Right ventricle myocardium inferior (tissue), 1 donor: Measurements from ENCODE around the gene FAT2. TPM values are rescaled to one million over a fixed set of nuclear protein-coding genes. Genes with fewer than 3 reads are reported as not detected.

Source experiments
- ATAC-seq: fragments of 200-7000 bp; cut with Tn5 transposase; one replicate; pipeline ENCODE4 v1.9.1; 2020; ENCODE audit warnings: mild to moderate bottlenecking, moderate library complexity
- DNase-seq: peaks from one replicate; pipeline ENCODE4 v3.0.0; 2021; ENCODE audit errors: missing footprints
- intact Hi-C: fragments of 100-400 bp; cut with DNase I; formaldehyde crosslinking; loops from one replicate; pipeline ENCODE4 v1.11.0; 2022
- total RNA-seq: library from RNA; stranded (reverse); fragmentation: NEBNext Ultra II Directional; extraction: Animal tissue kit (Norgen Biotek cat#: 25700); gene quantifications from one replicate; pipeline ENCODE4 v1.2.1, GENCODE V29; 2021
- donor health status: DM: no; HTN: yes; CAD: no; lungs with severe emphysema.

FAT2 gene
- total RNA-seq, 1 donor from 2014 or later = not detected

GRCh38 chr5:151570512-151571269 lies 20.4 kb downstream of the FAT2 start:
- DNase-seq (no peak), ATAC-seq (no peak)
- intact Hi-C loops = no loop called here

- DNase-seq = no peak
- intact Hi-C loops = no loop called here
Measured at GRCh38 chr5:151570058-151570457, 21.1 kb downstream of the FAT2 start.

GRCh38 chr5:151569132-151570046 lies 21.7 kb downstream of the FAT2 start:
- DNase-seq = no peak
- intact Hi-C loops = no loop called here
- peak; percentile 58 for ATAC-seq

More at GRCh38 chr5:151570058-151570457, 21.1 kb downstream of the FAT2 start:
- ATAC-seq = no peak

- intact Hi-C loops = no loop called here
- ATAC-seq = no peak
Measured at GRCh38 chr5:151568036-151568435, 23.1 kb downstream of the FAT2 start.

GRCh38 chr5:151565971-151566370 lies 25.2 kb downstream of the FAT2 start:
- DNase-seq (no peak), ATAC-seq (no peak)
- intact Hi-C loops = no loop called here

More at GRCh38 chr5:151568036-151568435, 23.1 kb downstream of the FAT2 start:
- no peak for DNase-seq

GRCh38 chr5:151562019-151562707 lies 29.0 kb downstream of the FAT2 start:
- intact Hi-C loops = no loop called here
- DNase-seq (no peak), ATAC-seq (no peak)

GRCh38 chr5:151557951-151558350 lies 33.2 kb downstream of the FAT2 start:
- no peak for ATAC-seq

GRCh38 chr5:151557466-151557865 lies 33.7 kb downstream of the FAT2 start:
- intact Hi-C loops = no loop called here
- DNase-seq (no peak), ATAC-seq (no peak)

More at GRCh38 chr5:151557951-151558350, 33.2 kb downstream of the FAT2 start:
- intact Hi-C loops = no loop called here
- DNase-seq = no peak

- DNase-seq (no peak), ATAC-seq (no peak)
- intact Hi-C loops = no loop called here
Measured at GRCh38 chr5:151556806-151557205, 34.3 kb downstream of the FAT2 start.

GRCh38 chr5:151555760-151556576 lies 35.2 kb downstream of the FAT2 start:
- no peak for DNase-seq
- intact Hi-C loops = no loop called here
- ATAC-seq = no peak

- no peak for ATAC-seq
- intact Hi-C loops = no loop called here
- DNase-seq = no peak
Measured at GRCh38 chr5:151553695-151554094, 37.4 kb downstream of the FAT2 start.

GRCh38 chr5:151553130-151553670 lies 37.9 kb downstream of the FAT2 start:
- ATAC-seq (no peak), DNase-seq (no peak)
- intact Hi-C loops = no loop called here

- intact Hi-C loops = no loop called here
- ATAC-seq = no peak
- DNase-seq = no peak
Measured at GRCh38 chr5:151551985-151552384, 39.1 kb downstream of the FAT2 start.

- intact Hi-C loops = no loop called here
- ATAC-seq = no peak
- no peak for DNase-seq
Measured at GRCh38 chr5:151550146-151550545, 41.0 kb downstream of the FAT2 start.

GRCh38 chr5:151549713-151550112 lies 41.4 kb downstream of the FAT2 start:
- ATAC-seq = no peak
- intact Hi-C loops = no loop called here
- DNase-seq = no peak

GRCh38 chr5:151547364-151547763 lies 43.8 kb downstream of the FAT2 start:
- intact Hi-C loops = no loop called here
- no peak for ATAC-seq
- no peak for DNase-seq

GRCh38 chr5:151541571-151541970 lies 49.6 kb downstream of the FAT2 start:
- intact Hi-C loops = no loop called here
- ATAC-seq = no peak
- DNase-seq = no peak
